Measurements from ENCODE around the gene NLRX1. TPM values are rescaled to one million over a fixed set of nuclear protein-coding genes. Genes with fewer than 3 reads are reported as not detected.

NLRX1 gene
- total and polyA plus RNA-seq, 10 of the 15 experiments (the other 5 are each of a cell fraction or from before 2014, with no cell fraction given) = 0.85 to 18.5 (median 10.0) TPM

GRCh38 chr11:119168471-119169281 is at the start of gene NLRX1 (continued):
- TF ChIP-seq ZNF592 (IDR thresholded peaks at IDR 0.05) (0 out of 2 replicates have a peak, but pooled peaks have one; percentile 43), HSF1 (IDR thresholded peaks at IDR 0.05; ENCODE audit: low read depth, low read length) (0 out of 2 replicates have a peak, but pooled peaks have one; percentile 33), MXI1 (IDR thresholded peaks at IDR 0.05; ENCODE audit: low read depth, low read length) (no peak), YY1 (IDR thresholded peaks at IDR 0.05; ENCODE audit: low read depth, low read length) (peak; percentile 93), RCOR1 (conservative IDR thresholded peaks at IDR 0.05; ENCODE audit: low read depth, low read length) (peak; percentile 96), SRF (IDR thresholded peaks at IDR 0.05; ENCODE audit: low read depth in 2 of 2, low read length in 2 of 2) (no peak), DPF2 (IDR thresholded peaks at IDR 0.05) (peak; percentile 75; the same call in 1 of the 2 replicates), POU2F2 (IDR thresholded peaks at IDR 0.05; ENCODE audit: borderline replicate concordance, low read depth, low read length) (0 out of 3 replicates have a peak, but pooled peaks have one; percentile 35), IKZF2 (IDR thresholded peaks at IDR 0.05) (peak in 1 of 2 experiments; percentile 21; a peak in 1 of 4 replicates), CHD4 (IDR thresholded peaks at IDR 0.05) (no peak), NBN (IDR thresholded peaks at IDR 0.05) (peak; percentile 86), RFX5 (IDR thresholded peaks at IDR 0.05; ENCODE audit: low read depth, low read length) (0 out of 2 replicates have a peak, but pooled peaks have one; percentile 24), PRDM15 (CRISPR knock-in tag; IDR thresholded peaks at IDR 0.05) (no peak), SMARCA5 (IDR thresholded peaks at IDR 0.05) (peak; percentile 100), ZZZ3 (IDR thresholded peaks at IDR 0.05; ENCODE audit: control insufficient read depth, insufficient read length, low read depth) (no peak), EED (IDR thresholded peaks at IDR 0.05; ENCODE audit: low read depth) (peak; percentile 36; the same call in 1 of the 2 replicates), CBX3 (IDR thresholded peaks at IDR 0.05; ENCODE audit: borderline replicate concordance, low read depth) (no peak), FOXK2 (IDR thresholded peaks at IDR 0.05) (no peak), POLR2A (IDR thresholded peaks at IDR 0.05; ENCODE audit: low read depth, low read length) (peak; percentile 90), SMAD1 (IDR thresholded peaks at IDR 0.05; ENCODE audit: low read depth, partially characterized antibody) (no peak), MEF2A (IDR thresholded peaks at IDR 0.05; ENCODE audit: insufficient read depth, low read depth, low read length) (peak; percentile 24; the same call in 1 of the 2 replicates), TBL1XR1 (IDR thresholded peaks at IDR 0.05; ENCODE audit: low read depth, low read length) (peak; percentile 45; the same call in 1 of the 2 replicates)

All from GM12878 (cell line).